ENCODE data around the gene APOBEC3H.
A peak's percentile ranks its signal among the peaks of the same experiment; 100 is the strongest.
"Not testable (repeated sequence)": the region's sequence is repeated elsewhere in the genome, so short reads cannot be mapped to it uniquely, and the experiment has no call there.

Gene APOBEC3H

GRCh38 chr22:39072581-39072981 lies 24.5 kb upstream of the APOBEC3H start:
- H3K9me3 ChIP-seq (ENCODE audit: control insufficient read depth in 2 of 2, low read length in 2 of 2); H3K36me3 ChIP-seq (ENCODE audit: control insufficient read depth in 2 of 2, insufficient read depth in 2 of 2, low read length in 2 of 2); H3K4me1 ChIP-seq (ENCODE audit: control insufficient read depth, insufficient read depth, low read length); H3K4me3 ChIP-seq (ENCODE audit: low read length in 2 of 2); H3K27ac ChIP-seq (ENCODE audit: low read length); H3K27me3 ChIP-seq (ENCODE audit: control insufficient read depth in 1 of 2, insufficient read depth in 2 of 2, low read length in 2 of 2); H3K9ac ChIP-seq (ENCODE audit: low read length in 2 of 2): not testable (repeated sequence)

GRCh38 chr22:39073981-39074380 lies 23.1 kb upstream of the APOBEC3H start:
- H3K4me1 ChIP-seq (ENCODE audit: control insufficient read depth, insufficient read depth, low read length) = no peaks in the 10 kb centered on the region
- no peaks in the 10 kb centered on the region for H3K27me3 ChIP-seq (ENCODE audit: control insufficient read depth in 1 of 2, insufficient read depth in 2 of 2, low read length in 2 of 2)
- H3K27ac ChIP-seq (ENCODE audit: low read length) = no peak overlapping the region

GRCh38 chr22:39076155-39077025 lies 20.7 kb upstream of the APOBEC3H start:
- H3K9ac ChIP-seq (ENCODE audit: low read length in 2 of 2); H3K27ac ChIP-seq (ENCODE audit: low read length); H3K36me3 ChIP-seq (ENCODE audit: control insufficient read depth in 2 of 2, insufficient read depth in 2 of 2, low read length in 2 of 2); H3K27me3 ChIP-seq (ENCODE audit: control insufficient read depth in 1 of 2, insufficient read depth in 2 of 2, low read length in 2 of 2); H3K4me1 ChIP-seq (ENCODE audit: control insufficient read depth, insufficient read depth, low read length); H3K9me3 ChIP-seq (ENCODE audit: control insufficient read depth in 2 of 2, low read length in 2 of 2): not testable (repeated sequence)
- H3K4me3 ChIP-seq (ENCODE audit: low read length in 2 of 2) = peak overlapping the region in 1 of 2 donors; percentile 52

More at GRCh38 chr22:39073981-39074380, 23.1 kb upstream of the APOBEC3H start:
- H3K36me3 ChIP-seq (ENCODE audit: control insufficient read depth in 2 of 2, insufficient read depth in 2 of 2, low read length in 2 of 2) = no peaks in the 10 kb centered on the region
- no peaks in the 10 kb centered on the region for H3K9me3 ChIP-seq (ENCODE audit: control insufficient read depth in 2 of 2, low read length in 2 of 2)
- no peak overlapping the region for H3K9ac ChIP-seq (ENCODE audit: low read length in 2 of 2)
- no peak overlapping the region for H3K4me3 ChIP-seq (ENCODE audit: low read length in 2 of 2)

GRCh38 chr22:39077026-39077840 lies 19.8 kb upstream of the APOBEC3H start, which contains the start of gene APOBEC3G:
Gene APOBEC3G, plus strand, starts transcription at chr22:39077275. Its CDS starts 87 bp downstream, at chr22:39077362.
- peak within 1 kb of the TSS; percentile 42 to 51 for H3K9ac ChIP-seq (ENCODE audit: low read length in 2 of 2)
- H3K4me3 ChIP-seq (ENCODE audit: low read length in 2 of 2) = peak within 1 kb of the TSS; percentile 65 to 66
- not testable (repeated sequence) for H3K27me3 ChIP-seq (ENCODE audit: control insufficient read depth in 1 of 2, insufficient read depth in 2 of 2, low read length in 2 of 2); H3K4me1 ChIP-seq (ENCODE audit: control insufficient read depth, insufficient read depth, low read length); H3K36me3 ChIP-seq (ENCODE audit: control insufficient read depth in 2 of 2, insufficient read depth in 2 of 2, low read length in 2 of 2); H3K27ac ChIP-seq (ENCODE audit: low read length); H3K9me3 ChIP-seq (ENCODE audit: control insufficient read depth in 2 of 2, low read length in 2 of 2)

GRCh38 chr22:39077912-39078311 lies 19.1 kb upstream of the APOBEC3H start:
- peak overlapping the region; percentile 65 to 66 for H3K4me3 ChIP-seq (ENCODE audit: low read length in 2 of 2)

GRCh38 chr22:39078329-39078728 lies 18.7 kb upstream of the APOBEC3H start:
- Histone ChIP-seq H3K9ac (ENCODE audit: low read length in 2 of 2) (no peak overlapping the region), H3K4me3 (ENCODE audit: low read length in 2 of 2) (no peak overlapping the region), H3K27ac (ENCODE audit: low read length) (no peak overlapping the region), H3K9me3 (ENCODE audit: control insufficient read depth in 2 of 2, low read length in 2 of 2) (no peaks in the 10 kb centered on the region), H3K4me1 (ENCODE audit: control insufficient read depth, insufficient read depth, low read length) (no peaks in the 10 kb centered on the region), H3K27me3 (ENCODE audit: control insufficient read depth in 1 of 2, insufficient read depth in 2 of 2, low read length in 2 of 2) (no peaks in the 10 kb centered on the region), H3K36me3 (ENCODE audit: control insufficient read depth in 2 of 2, insufficient read depth in 2 of 2, low read length in 2 of 2) (peaks cover 0 to 2% of the 10 kb centered on the region in 2 donors)

More at GRCh38 chr22:39077912-39078311, 19.1 kb upstream of the APOBEC3H start:
- H3K4me1 ChIP-seq (ENCODE audit: control insufficient read depth, insufficient read depth, low read length); H3K36me3 ChIP-seq (ENCODE audit: control insufficient read depth in 2 of 2, insufficient read depth in 2 of 2, low read length in 2 of 2); H3K9ac ChIP-seq (ENCODE audit: low read length in 2 of 2); H3K27me3 ChIP-seq (ENCODE audit: control insufficient read depth in 1 of 2, insufficient read depth in 2 of 2, low read length in 2 of 2); H3K9me3 ChIP-seq (ENCODE audit: control insufficient read depth in 2 of 2, low read length in 2 of 2); H3K27ac ChIP-seq (ENCODE audit: low read length): not testable (repeated sequence)

- H3K36me3 ChIP-seq (ENCODE audit: control insufficient read depth in 2 of 2, insufficient read depth in 2 of 2, low read length in 2 of 2); H3K27me3 ChIP-seq (ENCODE audit: control insufficient read depth in 1 of 2, insufficient read depth in 2 of 2, low read length in 2 of 2); H3K4me3 ChIP-seq (ENCODE audit: low read length in 2 of 2): not testable (repeated sequence)
Observed at GRCh38 chr22:39079054-39079637, 17.9 kb upstream of the APOBEC3H start.

GRCh38 chr22:39080052-39080762 lies 16.8 kb upstream of the APOBEC3H start:
- Histone ChIP-seq H3K27ac (ENCODE audit: low read length) (no peak overlapping the region), H3K9ac (ENCODE audit: low read length in 2 of 2) (no peak overlapping the region), H3K36me3 (ENCODE audit: control insufficient read depth in 2 of 2, insufficient read depth in 2 of 2, low read length in 2 of 2) (peaks cover 0 to 2% of the 10 kb centered on the region in 2 donors), H3K9me3 (ENCODE audit: control insufficient read depth in 2 of 2, low read length in 2 of 2) (no peaks in the 10 kb centered on the region), H3K27me3 (ENCODE audit: control insufficient read depth in 1 of 2, insufficient read depth in 2 of 2, low read length in 2 of 2) (no peaks in the 10 kb centered on the region), H3K4me3 (ENCODE audit: low read length in 2 of 2) (no peak overlapping the region), H3K4me1 (ENCODE audit: control insufficient read depth, insufficient read depth, low read length) (no peaks in the 10 kb centered on the region)

More at GRCh38 chr22:39079054-39079637, 17.9 kb upstream of the APOBEC3H start:
- H3K4me1 ChIP-seq (ENCODE audit: control insufficient read depth, insufficient read depth, low read length); H3K9ac ChIP-seq (ENCODE audit: low read length in 2 of 2); H3K27ac ChIP-seq (ENCODE audit: low read length); H3K9me3 ChIP-seq (ENCODE audit: control insufficient read depth in 2 of 2, low read length in 2 of 2): not testable (repeated sequence)

- Histone ChIP-seq H3K27ac (ENCODE audit: low read length) (no peak overlapping the region), H3K9me3 (ENCODE audit: control insufficient read depth in 2 of 2, low read length in 2 of 2) (no peaks in the 10 kb centered on the region), H3K9ac (ENCODE audit: low read length in 2 of 2) (no peak overlapping the region), H3K4me1 (ENCODE audit: control insufficient read depth, insufficient read depth, low read length) (no peaks in the 10 kb centered on the region), H3K4me3 (ENCODE audit: low read length in 2 of 2) (no peak overlapping the region), H3K27me3 (ENCODE audit: control insufficient read depth in 1 of 2, insufficient read depth in 2 of 2, low read length in 2 of 2) (no peaks in the 10 kb centered on the region), H3K36me3 (ENCODE audit: control insufficient read depth in 2 of 2, insufficient read depth in 2 of 2, low read length in 2 of 2) (peaks cover 0 to 2% of the 10 kb centered on the region in 2 donors)
Observed at GRCh38 chr22:39081016-39081415, 16.0 kb upstream of the APOBEC3H start.

GRCh38 chr22:39081598-39081997 lies 15.4 kb upstream of the APOBEC3H start:
- Histone ChIP-seq H3K27me3 (ENCODE audit: control insufficient read depth in 1 of 2, insufficient read depth in 2 of 2, low read length in 2 of 2) (no peaks in the 10 kb centered on the region), H3K4me1 (ENCODE audit: control insufficient read depth, insufficient read depth, low read length) (no peaks in the 10 kb centered on the region), H3K27ac (ENCODE audit: low read length) (no peak overlapping the region), H3K4me3 (ENCODE audit: low read length in 2 of 2) (no peak overlapping the region), H3K36me3 (ENCODE audit: control insufficient read depth in 2 of 2, insufficient read depth in 2 of 2, low read length in 2 of 2) (peaks cover 0 to 2% of the 10 kb centered on the region in 2 donors), H3K9ac (ENCODE audit: low read length in 2 of 2) (no peak overlapping the region), H3K9me3 (ENCODE audit: control insufficient read depth in 2 of 2, low read length in 2 of 2) (no peaks in the 10 kb centered on the region)

Measured in stomach smooth muscle (tissue), 2 donors.